Left lung (tissue), 10 donors: ENCODE results near the gene SIX4. TPM values are rescaled to one million over a fixed set of nuclear protein-coding genes. Genes with fewer than 3 reads are reported as not detected.
"Not testable (repeated sequence)": the region's sequence is repeated elsewhere in the genome, so short reads cannot be mapped to it uniquely, and the experiment has no call there.

ENCODE experiments used
- ATAC-seq: fragments of 200-7000 bp; cut with Tn5 transposase; one replicate; pipeline ENCODE4 v1.9.1; 2020; ENCODE audit warnings: moderate library complexity
- DNase-seq, 4 donors: peaks; one replicate each; pipeline ENCODE4 v3.0.0-alpha.2; 2013 to 2020
- H3K27ac ChIP-seq, 2 donors: fragments of 200-600 bp; sonication (generic) in 1 of 2; one replicate each; pipeline versions ENCODE4 v1.5.0 to v1.8.0; 2020 to 2021
- H3K27me3 ChIP-seq, 2 donors: fragments of 200-600 bp; sonication (generic) in 1 of 2; one replicate each; pipeline versions ENCODE4 v1.5.0 to v1.8.0; 2020 to 2021
- H3K36me3 ChIP-seq, 2 donors: fragments of 200-600 bp; sonication (generic) in 1 of 2; one replicate each; pipeline versions ENCODE4 v1.5.0 to v1.8.0; 2020 to 2021
- H3K4me1 ChIP-seq, 2 donors: fragments of 200-600 bp; one replicate each; pipeline ENCODE4 v1.8.0; 2021
- H3K4me3 ChIP-seq, 2 donors: fragments of 200-600 bp; sonication (generic) in 1 of 2; one replicate each; pipeline versions ENCODE4 v1.5.0 to v1.8.0; 2020 to 2021; ENCODE audit warnings: mild to moderate bottlenecking in 1 of 2
- H3K9me3 ChIP-seq, 2 donors: fragments of 200-600 bp; sonication (generic) in 1 of 2; one replicate each; pipeline versions ENCODE4 v1.5.0 to v1.8.0; 2020 to 2021
- CTCF ChIP-seq, 2 donors: fragments of 200-600 bp; sonication (generic) in 1 of 2; IDR thresholded peaks; one replicate each; pipeline versions ENCODE4 v1.5.0 to v1.8.0; 2021; ENCODE audit warnings: antibody characterized with exemption in 2 of 2
- intact Hi-C, 2 donors: fragments of 100-400 bp; cut with DNase I; formaldehyde crosslinking; loops; one replicate each; pipeline versions ENCODE4 v1.11.2 to v1.14.2; 2022
- polyA plus RNA-seq, 6 donors: library from polyadenylated mRNA; unstranded; fragments of 120-200 nt; gene quantifications; one replicate each; pipeline ENCODE4 v1.2.1, GENCODE V29; 2013; ENCODE audit not compliant: insufficient read length in 6 of 6
- total RNA-seq, 2 donors: library from RNA; stranded (reverse); fragmentation: NEBNext Ultra II Directional; extraction: Animal tissue kit (Norgen Biotek cat#: 25700); gene quantifications; one replicate each; pipeline ENCODE4 v1.2.1, GENCODE V29; 2021
- donor health status: DM: no; HTN: yes; CAD: no.
- donor health status: DM: no; HTN: no; CAD: no.

The SIX4 gene
- total and polyA plus RNA-seq, 8 donors: 1.9 to 7.9 (median 5.1) TPM

GRCh38 chr14:60734465-60735242, 10.5 kb upstream of the SIX4 start, which contains the start of gene MNAT1:
Gene MNAT1, plus strand, starts transcription at chr14:60734761. Its CDS starts 102 bp downstream, at chr14:60734863.
- Histone ChIP-seq H3K27me3 (peaks cover 0 to 19% of the 10 kb centered on the region in 2 donors), H3K4me3 (peak within 1 kb of the TSS; percentile 61), H3K36me3 (no peaks in the 10 kb centered on the region), H3K9me3 (no peaks in the 10 kb centered on the region), H3K27ac (peak within 1 kb of the TSS; percentile 39 to 61), H3K4me1 (peaks cover 0 to 19% of the 10 kb centered on the region in 2 donors)
- ATAC-seq (peak; percentile 97), DNase-seq (peak; percentile 73 to 88 (median 80))
- intact Hi-C loops: no loop called here
- no peak for TF ChIP-seq CTCF (IDR thresholded peaks at IDR 0.05)

GRCh38 chr14:60732840-60733483, 8.8 kb upstream of the SIX4 start:
- Histone ChIP-seq H3K4me1 (peaks cover 0 to 19% of the 10 kb centered on the region in 2 donors), H3K27ac (no peak overlapping the region), H3K27me3 (peaks cover 0 to 36% of the 10 kb centered on the region in 2 donors), H3K4me3 (no peak overlapping the region), H3K36me3 (no peaks in the 10 kb centered on the region), H3K9me3 (no peaks in the 10 kb centered on the region)
- no peak for DNase-seq
- intact Hi-C loops: no loop called here
- ATAC-seq: no peak
- TF ChIP-seq CTCF (IDR thresholded peaks at IDR 0.05): no peak

GRCh38 chr14:60731291-60731690, 7.1 kb upstream of the SIX4 start:
- Histone ChIP-seq H3K4me1 (peaks cover 0 to 16% of the 10 kb centered on the region in 2 donors), H3K27me3 (peaks cover 0 to 53% of the 10 kb centered on the region in 2 donors)
- H3K27ac ChIP-seq, ATAC-seq, DNase-seq, intact Hi-C loops, H3K9me3 ChIP-seq, H3K4me3 ChIP-seq, H3K36me3 ChIP-seq: not testable (repeated sequence)

GRCh38 chr14:60723116-60723906, 840 bp downstream of the SIX4 start:
- no peaks in the 10 kb centered on the region for H3K9me3 ChIP-seq
- no peaks in the 10 kb centered on the region for H3K36me3 ChIP-seq
- peak overlapping the region; percentile 55 to 66 for H3K4me3 ChIP-seq
- intact Hi-C loops: no loop called here
- H3K27me3 ChIP-seq: peaks cover 0 to 100% of the 10 kb centered on the region in 2 donors
- ATAC-seq (peak; percentile 52), DNase-seq (peak; percentile 37 to 86 (median 52))
- H3K27ac ChIP-seq: peak overlapping the region in 1 of 2 donors; percentile 53
- peaks cover 0 to 32% of the 10 kb centered on the region in 2 donors for H3K4me1 ChIP-seq
- no peak for TF ChIP-seq CTCF (IDR thresholded peaks at IDR 0.05)

- Histone ChIP-seq H3K4me1 (peaks cover 0 to 32% of the 10 kb centered on the region in 2 donors), H3K27me3 (peaks cover 0 to 100% of the 10 kb centered on the region in 2 donors)
- intact Hi-C loops: no loop called here
Observed at GRCh38 chr14:60722357-60723115, 1.6 kb downstream of the SIX4 start.

More at GRCh38 chr14:60722357-60723115, 1.6 kb downstream of the SIX4 start:
- TF ChIP-seq CTCF (IDR thresholded peaks at IDR 0.05): no peak
- Histone ChIP-seq H3K9me3 (no peaks in the 10 kb centered on the region), H3K4me3 (peak overlapping the region; percentile 55 to 66), H3K36me3 (no peaks in the 10 kb centered on the region), H3K27ac (no peak overlapping the region)
- DNase-seq (peak in 3 of 4 donors; percentile 38 to 80 (median 63)), ATAC-seq (peak; percentile 44)
